ENCODE measurements around the gene GNGT1.

The GNGT1 gene

GRCh38 chr7:93883917-93884345 lies 22.4 kb upstream of the GNGT1 start:
- TF ChIP-seq CTBP1 (IDR thresholded peaks at IDR 0.05; ENCODE audit: borderline replicate concordance) (no peak), FOXK2 (IDR thresholded peaks at IDR 0.05) (no peak), ELF4 (IDR thresholded peaks at IDR 0.05) (no peak), FOXA1 (IDR thresholded peaks at IDR 0.05) (no peak), ARNT (IDR thresholded peaks at IDR 0.05) (no peak), SUZ12 (IDR thresholded peaks at IDR 0.05) (no peak), ZNF384 (IDR thresholded peaks at IDR 0.05) (no peak), FOXM1 (IDR thresholded peaks at IDR 0.05; ENCODE audit: borderline replicate concordance) (no peak), BHLHE40 (IDR thresholded peaks at IDR 0.05; ENCODE audit: borderline replicate concordance) (no peak), SP1 (IDR thresholded peaks at IDR 0.05) (no peak), NFRKB (IDR thresholded peaks at IDR 0.05) (no peak), HDGF (IDR thresholded peaks at IDR 0.05; ENCODE audit: borderline replicate concordance) (no peak), LEF1 (IDR thresholded peaks at IDR 0.05; ENCODE audit: borderline replicate concordance) (no peak), PKNOX1 (IDR thresholded peaks at IDR 0.05) (no peak), TARDBP (IDR thresholded peaks at IDR 0.05) (no peak), L3MBTL2 (conservative IDR thresholded peaks at IDR 0.05) (no peak)
- no peak for DNase-seq (ENCODE audit: extremely low spot score)
- POLR2A ChIA-PET, result no interaction called here
- CTCF ChIA-PET, result no interaction called here

DNA sequence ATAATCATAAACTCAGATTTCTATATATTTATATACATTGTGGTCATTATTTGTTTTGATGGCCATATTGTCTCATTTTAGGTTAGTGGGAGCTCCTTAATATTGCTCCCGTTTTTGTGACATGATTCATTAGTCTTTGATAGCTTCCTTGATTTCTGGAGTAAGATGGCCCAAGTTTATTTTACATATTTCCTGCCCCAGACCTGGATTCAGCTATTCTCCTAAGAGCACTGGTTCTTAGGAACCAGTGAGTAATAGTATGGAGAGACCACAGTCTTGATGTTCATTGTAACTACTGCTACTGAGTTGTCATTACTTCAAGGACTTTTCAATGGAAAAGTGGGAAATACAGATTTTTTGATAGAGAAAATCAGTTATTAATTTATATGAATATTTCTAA lies 21.8 kb upstream of the GNGT1 start:
- CTCF ChIA-PET, result no interaction called here
- TF ChIP-seq ELF4 (IDR thresholded peaks at IDR 0.05), result no peak
- no peak for TF ChIP-seq SUZ12 (IDR thresholded peaks at IDR 0.05)
- no peak for TF ChIP-seq FOXM1 (IDR thresholded peaks at IDR 0.05; ENCODE audit: borderline replicate concordance)
- no peak for TF ChIP-seq FOXA1 (IDR thresholded peaks at IDR 0.05)
- no peak for TF ChIP-seq BHLHE40 (IDR thresholded peaks at IDR 0.05; ENCODE audit: borderline replicate concordance)
- TF ChIP-seq NFRKB (IDR thresholded peaks at IDR 0.05), result no peak
- TF ChIP-seq SP1 (IDR thresholded peaks at IDR 0.05), result no peak
- TF ChIP-seq CTBP1 (IDR thresholded peaks at IDR 0.05; ENCODE audit: borderline replicate concordance), result no peak
- TF ChIP-seq LEF1 (IDR thresholded peaks at IDR 0.05; ENCODE audit: borderline replicate concordance), result no peak
- no peak for TF ChIP-seq HDGF (IDR thresholded peaks at IDR 0.05; ENCODE audit: borderline replicate concordance)
- TF ChIP-seq ZNF384 (IDR thresholded peaks at IDR 0.05), result no peak
- TF ChIP-seq PKNOX1 (IDR thresholded peaks at IDR 0.05), result no peak
- TF ChIP-seq FOXK2 (IDR thresholded peaks at IDR 0.05), result no peak
- POLR2A ChIA-PET, result no interaction called here
- DNase-seq (ENCODE audit: extremely low spot score), result no peak

GRCh38 chr7:93889261-93889660 lies 17.1 kb upstream of the GNGT1 start:
- no peak for TF ChIP-seq SP1 (IDR thresholded peaks at IDR 0.05)
- TF ChIP-seq HDGF (IDR thresholded peaks at IDR 0.05; ENCODE audit: borderline replicate concordance), result no peak
- no peak for TF ChIP-seq CTBP1 (IDR thresholded peaks at IDR 0.05; ENCODE audit: borderline replicate concordance)
- CTCF ChIA-PET, result interaction anchor here (0.6 kb wide), 1 partner anchor 1349 kb away, joined by 3 read pairs; no protein-coding TSS in a partner anchor
- no peak for DNase-seq (ENCODE audit: extremely low spot score)
- POLR2A ChIA-PET, result no interaction called here

DNA sequence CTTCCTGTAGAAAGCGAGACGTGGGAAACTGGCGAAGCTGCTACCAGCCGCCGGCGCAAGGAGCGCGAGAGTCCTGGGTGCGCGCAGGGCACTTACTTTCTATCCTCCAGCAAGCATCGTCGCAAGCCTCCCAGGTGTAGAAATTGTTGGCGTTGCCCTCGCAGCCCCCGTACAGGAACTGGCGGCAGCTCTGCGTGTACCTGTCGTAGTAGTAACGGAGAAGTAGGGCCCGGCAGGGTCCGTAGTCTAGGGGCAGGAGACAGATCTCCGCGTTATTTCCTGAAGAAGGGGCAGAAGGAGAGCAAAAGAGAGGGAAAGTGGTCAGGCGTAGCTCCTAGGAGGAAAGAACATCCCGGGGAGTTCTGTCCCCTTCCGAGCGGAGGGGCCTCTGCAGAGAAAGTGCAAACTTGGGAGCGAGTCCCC lies 16.3 kb upstream of the GNGT1 start:
- peak; percentile 48 for DNase-seq (ENCODE audit: extremely low spot score)
- TF ChIP-seq L3MBTL2 (conservative IDR thresholded peaks at IDR 0.05) (peak; percentile 54), CTBP1 (IDR thresholded peaks at IDR 0.05; ENCODE audit: borderline replicate concordance) (no peak)
- CTCF ChIA-PET, result interaction anchor here (0.6 to 1.1 kb wide), 3 partner anchors 356 to 1348 kb away, joined by 3 read pairs; no protein-coding TSS in a partner anchor
- POLR2A ChIA-PET, result no interaction called here

GRCh38 chr7:93890464-93891068 lies 15.8 kb upstream of the GNGT1 start, which contains the start of gene TFPI2:
TSS of gene TFPI2 (minus strand) at chr7:93890753. CDS start at chr7:93890678, 75 bp downstream.
- TF ChIP-seq L3MBTL2 (conservative IDR thresholded peaks at IDR 0.05), result peak; percentile 10; the same call in 1 of the 2 replicates
- TF ChIP-seq FOXM1 (IDR thresholded peaks at IDR 0.05; ENCODE audit: borderline replicate concordance), result no peak
- POLR2A ChIA-PET, result no interaction called here
- CTCF ChIA-PET, result interaction anchor here (0.6 to 1.1 kb wide), 3 partner anchors 12 to 398 kb away, joined by 3 read pairs; no protein-coding TSS in a partner anchor
- peak; percentile 27 for DNase-seq (ENCODE audit: extremely low spot score)

- CTCF ChIA-PET, result no interaction called here
- no peak for DNase-seq (ENCODE audit: extremely low spot score)
Observed at GRCh38 chr7:93894426-93894825, 11.9 kb upstream of the GNGT1 start.

More at GRCh38 chr7:93894426-93894825, 11.9 kb upstream of the GNGT1 start:
- TF ChIP-seq BHLHE40 (IDR thresholded peaks at IDR 0.05; ENCODE audit: borderline replicate concordance) (no peak), CTBP1 (IDR thresholded peaks at IDR 0.05; ENCODE audit: borderline replicate concordance) (no peak), PKNOX1 (IDR thresholded peaks at IDR 0.05) (no peak), ELF4 (IDR thresholded peaks at IDR 0.05) (no peak), NFRKB (IDR thresholded peaks at IDR 0.05) (no peak), SUZ12 (IDR thresholded peaks at IDR 0.05) (no peak), HDGF (IDR thresholded peaks at IDR 0.05; ENCODE audit: borderline replicate concordance) (no peak), ZNF384 (IDR thresholded peaks at IDR 0.05) (no peak), FOXM1 (IDR thresholded peaks at IDR 0.05; ENCODE audit: borderline replicate concordance) (no peak), SP1 (IDR thresholded peaks at IDR 0.05) (no peak), FOXK2 (IDR thresholded peaks at IDR 0.05) (no peak), TARDBP (IDR thresholded peaks at IDR 0.05) (no peak), L3MBTL2 (conservative IDR thresholded peaks at IDR 0.05) (no peak), ARNT (IDR thresholded peaks at IDR 0.05) (no peak), FOXA1 (IDR thresholded peaks at IDR 0.05) (no peak), LEF1 (IDR thresholded peaks at IDR 0.05; ENCODE audit: borderline replicate concordance) (no peak)
- POLR2A ChIA-PET, result no interaction called here

Measured in HEK293T (cell line).